Stomach smooth muscle (tissue), 2 donors: ENCODE measurements around the gene CELA1.

Source experiments
- H3K27ac ChIP-seq: one replicate; pipeline ENCODE4 v1.7.0; 2013; ENCODE audit warnings: mild to moderate bottlenecking, low read length, inconsistent platforms
- H3K27me3 ChIP-seq, 2 donors: one replicate each; pipeline ENCODE4 v1.7.0; 2013; ENCODE audit warnings: low read length in 2 of 2; ENCODE audit not compliant: insufficient read depth in 2 of 2, control insufficient read depth in 1 of 2
- H3K36me3 ChIP-seq, 2 donors: one replicate each; pipeline ENCODE4 v1.7.0; 2013; ENCODE audit warnings: low read length in 2 of 2; ENCODE audit not compliant: control insufficient read depth in 2 of 2, insufficient read depth in 2 of 2
- H3K4me1 ChIP-seq: one replicate; pipeline ENCODE4 v1.7.0; 2013; ENCODE audit warnings: low read length; ENCODE audit not compliant: control insufficient read depth, insufficient read depth
- H3K4me3 ChIP-seq, 2 donors: one replicate each; pipeline ENCODE4 v1.7.0; 2013; ENCODE audit warnings: low read length in 2 of 2
- H3K9ac ChIP-seq, 2 donors: one replicate each; pipeline ENCODE4 v1.7.0; 2013; ENCODE audit warnings: low read length in 2 of 2, mild to moderate bottlenecking in 1 of 2
- H3K9me3 ChIP-seq, 2 donors: one replicate each; pipeline ENCODE4 v1.7.0; 2013; ENCODE audit warnings: low read length in 2 of 2; ENCODE audit not compliant: control insufficient read depth in 2 of 2
- donor health status: healthy.
- donor health status: Pancreatic carcinoma.

Gene CELA1

GRCh38 chr12:51373187-51373586 lies 26.7 kb upstream of the CELA1 start:
- Histone ChIP-seq H3K4me3 (no peak overlapping the region), H3K9me3 (no peaks in the 10 kb centered on the region), H3K27me3 (no peaks in the 10 kb centered on the region), H3K4me1 (peaks cover 4% of the 10 kb centered on the region), H3K27ac (no peak overlapping the region), H3K9ac (no peak overlapping the region), H3K36me3 (no peaks in the 10 kb centered on the region)

GRCh38 chr12:51372021-51372420 lies 25.5 kb upstream of the CELA1 start:
- Histone ChIP-seq H3K4me1 (peaks cover 4% of the 10 kb centered on the region), H3K27ac (no peak overlapping the region), H3K27me3 (no peaks in the 10 kb centered on the region), H3K9ac (peak overlapping the region in 1 of 2 donors; percentile 1), H3K9me3 (no peaks in the 10 kb centered on the region), H3K36me3 (no peaks in the 10 kb centered on the region), H3K4me3 (no peak overlapping the region)

GRCh38 chr12:51371295-51371953 lies 24.9 kb upstream of the CELA1 start:
- no peaks in the 10 kb centered on the region for H3K27me3 ChIP-seq
- no peaks in the 10 kb centered on the region for H3K9me3 ChIP-seq
- no peak overlapping the region for H3K27ac ChIP-seq
- H3K4me3 ChIP-seq: peak overlapping the region in 1 of 2 donors; percentile 44
- H3K4me1 ChIP-seq: peaks cover 4% of the 10 kb centered on the region
- H3K36me3 ChIP-seq: no peaks in the 10 kb centered on the region
- peak overlapping the region in 1 of 2 donors; percentile 1 for H3K9ac ChIP-seq

GRCh38 chr12:51370667-51371066 lies 24.2 kb upstream of the CELA1 start:
- Histone ChIP-seq H3K4me1 (peaks cover 4% of the 10 kb centered on the region), H3K36me3 (no peaks in the 10 kb centered on the region), H3K4me3 (no peak overlapping the region), H3K9me3 (no peaks in the 10 kb centered on the region), H3K9ac (no peak overlapping the region), H3K27me3 (no peaks in the 10 kb centered on the region), H3K27ac (no peak overlapping the region)

GRCh38 chr12:51369581-51369980 lies 23.1 kb upstream of the CELA1 start:
- no peaks in the 10 kb centered on the region for H3K27me3 ChIP-seq
- no peaks in the 10 kb centered on the region for H3K36me3 ChIP-seq
- H3K27ac ChIP-seq: no peak overlapping the region
- no peak overlapping the region for H3K4me3 ChIP-seq
- no peak overlapping the region for H3K9ac ChIP-seq
- H3K9me3 ChIP-seq: no peaks in the 10 kb centered on the region
- H3K4me1 ChIP-seq: peaks cover 4% of the 10 kb centered on the region

GRCh38 chr12:51368640-51369517 lies 22.4 kb upstream of the CELA1 start:
- no peaks in the 10 kb centered on the region for H3K36me3 ChIP-seq
- H3K9me3 ChIP-seq: no peaks in the 10 kb centered on the region
- no peak overlapping the region for H3K9ac ChIP-seq
- no peaks in the 10 kb centered on the region for H3K27me3 ChIP-seq
- H3K27ac ChIP-seq: no peak overlapping the region
- no peak overlapping the region for H3K4me3 ChIP-seq
- peaks cover 4% of the 10 kb centered on the region for H3K4me1 ChIP-seq

GRCh38 chr12:51365276-51365675 lies 18.8 kb upstream of the CELA1 start:
- Histone ChIP-seq H3K4me3 (no peak overlapping the region), H3K4me1 (no peaks in the 10 kb centered on the region), H3K27ac (no peak overlapping the region), H3K36me3 (no peaks in the 10 kb centered on the region), H3K27me3 (peaks cover 0 to 2% of the 10 kb centered on the region in 2 donors), H3K9ac (no peak overlapping the region), H3K9me3 (no peaks in the 10 kb centered on the region)

- Histone ChIP-seq H3K27me3 (peaks cover 0 to 4% of the 10 kb centered on the region in 2 donors), H3K9me3 (no peaks in the 10 kb centered on the region), H3K4me1 (no peaks in the 10 kb centered on the region), H3K4me3 (no peak overlapping the region), H3K27ac (no peak overlapping the region), H3K9ac (no peak overlapping the region), H3K36me3 (no peaks in the 10 kb centered on the region)
These were observed 17.5 kb upstream of the CELA1 start for GRCh38 chr12:51364001-51364400.

- H3K27me3 ChIP-seq: peaks cover 0 to 4% of the 10 kb centered on the region in 2 donors
- no peak overlapping the region for H3K9ac ChIP-seq
- no peak overlapping the region for H3K4me3 ChIP-seq
- no peaks in the 10 kb centered on the region for H3K9me3 ChIP-seq
- H3K4me1 ChIP-seq: no peaks in the 10 kb centered on the region
- no peaks in the 10 kb centered on the region for H3K36me3 ChIP-seq
- H3K27ac ChIP-seq: no peak overlapping the region
These were observed 16.4 kb upstream of the CELA1 start for GRCh38 chr12:51362747-51363342.

GRCh38 chr12:51362307-51362706 lies 15.8 kb upstream of the CELA1 start:
- H3K27me3 ChIP-seq: peaks cover 0 to 6% of the 10 kb centered on the region in 2 donors
- H3K27ac ChIP-seq: no peak overlapping the region
- H3K9me3 ChIP-seq: no peaks in the 10 kb centered on the region
- H3K4me3 ChIP-seq: no peak overlapping the region
- no peaks in the 10 kb centered on the region for H3K4me1 ChIP-seq
- H3K36me3 ChIP-seq: no peaks in the 10 kb centered on the region
- H3K9ac ChIP-seq: no peak overlapping the region
